Testis (tissue), 2 donors: ENCODE data around the gene GRIP2.

Source experiments
- CTCF ChIP-seq, 3 experiments: fragments of 450-650 bp in 2 of 3; fragments of 200-600 bp in 1 of 3; sonication (generic) in 1 of 3; IDR thresholded peaks; one replicate each; pipeline ENCODE4 v1.5.1; 2016 to 2019; ENCODE audit warnings: antibody characterized with exemption in 3 of 3, mild to moderate bottlenecking in 2 of 3, moderate library complexity in 1 of 3
- POLR2A ChIP-seq: fragments of 450-650 bp; IDR thresholded peaks from one replicate; pipeline ENCODE4 v1.6.1; 2017; ENCODE audit warnings: antibody characterized with exemption, mild to moderate bottlenecking, moderate library complexity

- TF ChIP-seq CTCF (IDR thresholded peaks at IDR 0.05) (no peak), POLR2A (no peak)
These were observed 26.7 kb upstream of the GRIP2 start for GRCh38 chr3:14566812-14567211.
